Adrenal gland (tissue), 5 donors: ENCODE results near the gene ATAD3B.

ENCODE experiments used
- POLR2A ChIP-seq, 2 donors: fragments of 450-650 bp; IDR thresholded peaks; one replicate each; pipeline ENCODE4 v1.6.1; 2017; ENCODE audit warnings: antibody characterized with exemption in 2 of 2, mild to moderate bottlenecking in 2 of 2, moderate library complexity in 1 of 2
- TF ChIP-seq, protein P1 (sequence below), 6 experiments: fragments of 450-650 bp in 4 of 6; fragments of 200-600 bp in 2 of 6; sonication (generic) in 1 of 6; IDR thresholded peaks; 1 replicate in 5 of 6; 2 replicates in 1 of 6; pipeline versions ENCODE4 v1.5.1 to v1.8.0; 2016 to 2021; ENCODE audit warnings: antibody characterized with exemption in 6 of 6, mild to moderate bottlenecking in 2 of 6, moderate library complexity in 1 of 6
- donor health status: DM: no; HTN: no; CAD: no.

DNA sequence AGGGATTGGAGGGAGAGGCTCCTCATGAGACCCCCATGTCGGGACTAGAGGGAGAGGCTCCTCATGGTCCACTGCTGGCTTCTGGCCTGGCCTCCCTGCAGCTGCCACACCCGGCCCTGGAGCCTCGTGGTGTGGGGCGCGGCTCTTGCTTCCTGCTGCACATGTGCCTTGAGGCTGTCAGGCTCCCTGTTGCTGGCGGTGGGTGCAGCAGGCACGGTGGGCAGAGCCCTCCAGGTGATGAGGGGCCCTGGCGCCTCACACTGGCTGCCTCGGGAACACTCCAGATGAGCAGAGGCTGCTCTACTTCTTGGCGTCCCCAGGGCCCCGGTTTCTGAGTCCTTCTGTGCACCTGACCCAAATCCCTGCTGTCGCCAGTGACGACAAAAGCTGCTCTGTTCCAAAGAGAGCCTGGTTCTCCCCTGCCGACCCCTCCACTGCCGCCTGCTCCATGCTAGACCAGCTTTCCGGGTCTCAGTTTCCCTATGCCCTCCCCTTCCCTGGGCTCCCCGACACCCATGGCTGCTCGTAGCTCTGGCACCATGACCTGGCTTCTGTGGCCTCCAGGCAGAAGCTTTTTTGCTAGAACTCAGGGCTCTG is 9.7 kb upstream of the ATAD3B start:
- TF ChIP-seq, protein P1, sequence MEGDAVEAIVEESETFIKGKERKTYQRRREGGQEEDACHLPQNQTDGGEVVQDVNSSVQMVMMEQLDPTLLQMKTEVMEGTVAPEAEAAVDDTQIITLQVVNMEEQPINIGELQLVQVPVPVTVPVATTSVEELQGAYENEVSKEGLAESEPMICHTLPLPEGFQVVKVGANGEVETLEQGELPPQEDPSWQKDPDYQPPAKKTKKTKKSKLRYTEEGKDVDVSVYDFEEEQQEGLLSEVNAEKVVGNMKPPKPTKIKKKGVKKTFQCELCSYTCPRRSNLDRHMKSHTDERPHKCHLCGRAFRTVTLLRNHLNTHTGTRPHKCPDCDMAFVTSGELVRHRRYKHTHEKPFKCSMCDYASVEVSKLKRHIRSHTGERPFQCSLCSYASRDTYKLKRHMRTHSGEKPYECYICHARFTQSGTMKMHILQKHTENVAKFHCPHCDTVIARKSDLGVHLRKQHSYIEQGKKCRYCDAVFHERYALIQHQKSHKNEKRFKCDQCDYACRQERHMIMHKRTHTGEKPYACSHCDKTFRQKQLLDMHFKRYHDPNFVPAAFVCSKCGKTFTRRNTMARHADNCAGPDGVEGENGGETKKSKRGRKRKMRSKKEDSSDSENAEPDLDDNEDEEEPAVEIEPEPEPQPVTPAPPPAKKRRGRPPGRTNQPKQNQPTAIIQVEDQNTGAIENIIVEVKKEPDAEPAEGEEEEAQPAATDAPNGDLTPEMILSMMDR (IDR thresholded peaks at IDR 0.05), result no peak
- no peak for TF ChIP-seq POLR2A (IDR thresholded peaks at IDR 0.05)
